ENCODE measurements around the gene ACTN2.

Gene ACTN2

GRCh38 chr1:236685917-236686814 is at the start of gene ACTN2:
ACTN2 (plus strand) TSS chr1:236686499; CDS start chr1:236686674, 175 bp downstream.
- peak; percentile 42 for DNase-seq (ENCODE audit: low read depth)
- TF ChIP-seq POLR2A (IDR thresholded peaks at IDR 0.05; ENCODE audit: extremely low read depth, insufficient read length): no peak
- TF ChIP-seq, protein P1, sequence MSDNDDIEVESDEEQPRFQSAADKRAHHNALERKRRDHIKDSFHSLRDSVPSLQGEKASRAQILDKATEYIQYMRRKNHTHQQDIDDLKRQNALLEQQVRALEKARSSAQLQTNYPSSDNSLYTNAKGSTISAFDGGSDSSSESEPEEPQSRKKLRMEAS (IDR thresholded peaks at IDR 0.05; ENCODE audit: low read depth, low read length): no peak
- no peak for TF ChIP-seq MYC (IDR thresholded peaks at IDR 0.05; ENCODE audit: low read depth, low read length)
- TF ChIP-seq, protein P2, sequence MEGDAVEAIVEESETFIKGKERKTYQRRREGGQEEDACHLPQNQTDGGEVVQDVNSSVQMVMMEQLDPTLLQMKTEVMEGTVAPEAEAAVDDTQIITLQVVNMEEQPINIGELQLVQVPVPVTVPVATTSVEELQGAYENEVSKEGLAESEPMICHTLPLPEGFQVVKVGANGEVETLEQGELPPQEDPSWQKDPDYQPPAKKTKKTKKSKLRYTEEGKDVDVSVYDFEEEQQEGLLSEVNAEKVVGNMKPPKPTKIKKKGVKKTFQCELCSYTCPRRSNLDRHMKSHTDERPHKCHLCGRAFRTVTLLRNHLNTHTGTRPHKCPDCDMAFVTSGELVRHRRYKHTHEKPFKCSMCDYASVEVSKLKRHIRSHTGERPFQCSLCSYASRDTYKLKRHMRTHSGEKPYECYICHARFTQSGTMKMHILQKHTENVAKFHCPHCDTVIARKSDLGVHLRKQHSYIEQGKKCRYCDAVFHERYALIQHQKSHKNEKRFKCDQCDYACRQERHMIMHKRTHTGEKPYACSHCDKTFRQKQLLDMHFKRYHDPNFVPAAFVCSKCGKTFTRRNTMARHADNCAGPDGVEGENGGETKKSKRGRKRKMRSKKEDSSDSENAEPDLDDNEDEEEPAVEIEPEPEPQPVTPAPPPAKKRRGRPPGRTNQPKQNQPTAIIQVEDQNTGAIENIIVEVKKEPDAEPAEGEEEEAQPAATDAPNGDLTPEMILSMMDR (IDR thresholded peaks at IDR 0.05; ENCODE audit: low read depth, low read length): no peak
- H3K4me3 ChIP-seq (ENCODE audit: low read depth, low read length): no peak within 1 kb of the TSS

DNA sequence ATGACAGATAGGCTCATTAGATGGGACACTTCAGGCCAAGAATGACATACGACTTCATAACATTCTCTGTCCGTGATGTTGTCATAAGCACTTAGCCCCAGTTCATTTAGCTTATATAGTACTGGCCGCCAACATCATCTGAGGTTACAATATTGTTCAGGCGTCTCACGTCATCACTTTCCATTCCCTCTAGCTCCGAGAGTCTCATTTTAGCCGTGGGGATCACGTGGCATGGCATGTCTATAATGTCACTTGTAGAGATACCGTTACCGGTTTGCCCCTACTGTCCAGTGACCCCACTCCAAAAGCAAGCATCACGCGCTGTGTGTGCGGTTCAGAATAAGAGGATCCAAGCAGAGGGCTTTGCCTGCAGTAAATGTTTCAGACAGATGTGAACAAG is 47.4 kb upstream of the ACTN2 start:
- TF ChIP-seq POLR2A (IDR thresholded peaks at IDR 0.05; ENCODE audit: extremely low read depth, insufficient read length): no peak
- TF ChIP-seq, protein P1 (IDR thresholded peaks at IDR 0.05; ENCODE audit: low read depth, low read length): no peak
- no peak for TF ChIP-seq MYC (IDR thresholded peaks at IDR 0.05; ENCODE audit: low read depth, low read length)
- TF ChIP-seq, protein P2 (IDR thresholded peaks at IDR 0.05; ENCODE audit: low read depth, low read length): no peak
- DNase-seq (ENCODE audit: low read depth): no peak
- H3K4me3 ChIP-seq (ENCODE audit: low read depth, low read length): no peak overlapping the region

DNA sequence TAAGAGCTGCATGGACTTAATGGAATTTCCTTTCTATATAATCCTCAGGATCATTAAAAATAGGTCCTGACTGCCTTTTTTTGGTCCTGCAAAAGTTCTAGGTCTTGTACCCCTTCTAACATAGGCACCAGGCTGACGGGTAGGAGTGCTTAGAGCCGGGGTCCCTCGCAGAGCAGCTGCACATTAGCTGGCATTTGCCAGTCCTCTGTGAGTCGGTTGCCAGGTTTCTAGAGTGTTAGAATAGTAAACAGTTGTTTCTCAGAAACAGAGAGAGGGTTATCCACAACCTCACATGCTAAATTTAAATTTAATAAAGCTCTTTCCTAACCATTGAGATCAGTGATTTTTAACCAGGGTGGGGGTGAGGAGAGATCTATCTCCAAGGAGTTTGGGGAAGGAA is 46.6 kb upstream of the ACTN2 start:
- DNase-seq (ENCODE audit: low read depth): no peak
- no peak overlapping the region for H3K4me3 ChIP-seq (ENCODE audit: low read depth, low read length)
- TF ChIP-seq, protein P2 (IDR thresholded peaks at IDR 0.05; ENCODE audit: low read depth, low read length): no peak
- TF ChIP-seq, protein P1 (IDR thresholded peaks at IDR 0.05; ENCODE audit: low read depth, low read length): no peak
- TF ChIP-seq POLR2A (IDR thresholded peaks at IDR 0.05; ENCODE audit: extremely low read depth, insufficient read length) (no peak), MYC (IDR thresholded peaks at IDR 0.05; ENCODE audit: low read depth, low read length) (no peak)

- no peak for TF ChIP-seq MYC (IDR thresholded peaks at IDR 0.05; ENCODE audit: low read depth, low read length)
- TF ChIP-seq, protein P1 (IDR thresholded peaks at IDR 0.05; ENCODE audit: low read depth, low read length): no peak
- TF ChIP-seq, protein P2 (IDR thresholded peaks at IDR 0.05; ENCODE audit: low read depth, low read length): no peak
- TF ChIP-seq POLR2A (IDR thresholded peaks at IDR 0.05; ENCODE audit: extremely low read depth, insufficient read length): no peak
Measured at GRCh38 chr1:236642763-236643162, 43.5 kb upstream of the ACTN2 start.

DNA sequence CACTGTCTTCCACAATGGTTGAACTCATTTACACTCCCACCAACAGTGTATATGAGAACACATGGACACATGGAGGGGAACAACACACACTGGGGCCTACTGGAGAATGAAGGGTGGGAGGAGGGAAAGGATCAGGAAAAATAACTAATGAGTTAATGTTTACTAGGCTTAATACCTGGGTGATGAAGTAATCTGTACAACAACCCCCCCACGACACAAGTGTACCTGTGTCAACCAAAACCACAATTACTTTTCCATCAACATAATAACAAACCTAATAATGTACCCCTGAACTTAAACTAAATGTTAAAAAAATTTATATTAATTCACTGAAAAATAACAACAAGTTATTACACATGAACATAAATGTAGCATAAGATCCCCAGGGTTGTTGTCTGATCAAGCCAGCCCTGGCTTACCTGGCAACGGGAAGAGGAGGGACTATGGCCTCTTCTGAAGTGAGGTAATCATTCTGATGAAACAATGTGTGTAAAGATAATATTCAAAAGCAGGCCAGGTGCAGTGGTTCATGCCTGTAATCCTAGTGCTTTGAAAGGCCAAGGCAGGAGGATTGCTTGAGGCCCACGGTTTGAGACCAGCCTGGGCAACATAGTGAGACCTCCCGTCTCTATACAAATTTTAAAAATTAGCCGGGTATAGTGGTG is 41.2 kb upstream of the ACTN2 start:
- no peak for DNase-seq (ENCODE audit: low read depth)
- TF ChIP-seq, protein P2 (IDR thresholded peaks at IDR 0.05; ENCODE audit: low read depth, low read length): no peak
- TF ChIP-seq, protein P1 (IDR thresholded peaks at IDR 0.05; ENCODE audit: low read depth, low read length): no peak
- TF ChIP-seq POLR2A (IDR thresholded peaks at IDR 0.05; ENCODE audit: extremely low read depth, insufficient read length) (no peak), MYC (IDR thresholded peaks at IDR 0.05; ENCODE audit: low read depth, low read length) (no peak)
- no peak overlapping the region for H3K4me3 ChIP-seq (ENCODE audit: low read depth, low read length)

More at GRCh38 chr1:236642763-236643162, 43.5 kb upstream of the ACTN2 start:
- H3K4me3 ChIP-seq (ENCODE audit: low read depth, low read length): no peak overlapping the region
- no peak for DNase-seq (ENCODE audit: low read depth)
